Measurements from ENCODE around the gene GMCL1. TPM values are rescaled to one million over a fixed set of nuclear protein-coding genes. Genes with fewer than 3 reads are reported as not detected.

GMCL1 gene
- total RNA-seq, 1 experiment from 2014 or later = 13.2 TPM

- no peak for DNase-seq (ENCODE audit: low read depth, low spot score)
- no TSS peak for BruUV-seq (replicated peaks)
- H3K4me1 ChIP-seq (ENCODE audit: control insufficient read depth, insufficient read depth, low read length) = peaks cover 8% of the 10 kb centered on the region; the same call in 1 of the 2 replicates
- no peaks in the 10 kb centered on the region for H3K9me3 ChIP-seq (ENCODE audit: control insufficient read depth, insufficient read depth, low read depth, low read length)
- no peak overlapping the region for H3K27ac ChIP-seq (ENCODE audit: low read length)
- ChIA-PET CTCF (no interaction called here), POLR2A (no interaction called here)
- H3K27me3 ChIP-seq (ENCODE audit: control insufficient read depth, insufficient read depth, low read length) = no peaks in the 10 kb centered on the region
- no peaks in the 10 kb centered on the region; the same call in none of the 2 replicates for H3K36me3 ChIP-seq (ENCODE audit: control insufficient read depth, insufficient read depth, low read length)
- H3K4me3 ChIP-seq (ENCODE audit: low read depth in 2 of 2, low read length in 2 of 2) = no peak overlapping the region
- in situ Hi-C loops (cut with HindIII; ENCODE audit: low pct_unique_long_range_greater_than_20kb, low sequenced_read_pairs) = no loop called here
- intact Hi-C loops (cut with micrococcal nuclease; ENCODE audit: unreplicated experiment) = no loop called here
- TF ChIP-seq TCF7L2 (IDR thresholded peaks at IDR 0.05; ENCODE audit: low read depth, low read length) = no peak
- TF ChIP-seq REST (IDR thresholded peaks at IDR 0.05; ENCODE audit: insufficient read depth in 1 of 2, low read depth in 2 of 2, low read length in 1 of 2) = no peak
- TF ChIP-seq SIN3A (IDR thresholded peaks at IDR 0.05; ENCODE audit: borderline replicate concordance, insufficient read depth, low read depth, low read length) = no peak
- ATAC-seq = no peak
These were observed 32.2 kb upstream of the GMCL1 start for GRCh38 chr2:69797235-69797634.

DNA sequence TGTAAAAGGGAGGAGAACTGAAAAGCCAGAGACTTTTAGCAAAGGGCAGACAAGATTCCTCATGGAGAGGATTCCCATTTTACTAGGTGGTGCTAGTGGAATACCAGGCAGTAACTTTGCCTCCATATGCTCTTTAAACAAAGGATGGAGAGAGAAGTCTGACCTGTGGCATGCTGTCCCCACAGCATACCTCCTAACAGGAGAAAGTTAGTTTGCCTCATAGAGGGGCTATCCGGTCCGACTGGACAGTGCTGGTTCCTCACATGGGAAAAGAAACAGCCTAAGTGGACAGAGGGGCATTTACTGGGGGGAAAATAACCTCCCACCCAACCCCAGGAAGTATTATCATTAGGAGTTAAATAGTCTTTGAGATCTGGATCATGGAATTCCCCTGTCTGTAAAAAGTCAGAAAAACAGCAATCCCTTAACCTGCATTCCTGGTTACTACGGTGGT lies 31.6 kb upstream of the GMCL1 start:
- POLR2A ChIA-PET = no interaction called here

More for the DNA sequence above, 31.6 kb upstream of the GMCL1 start:
- TF ChIP-seq, protein P1, sequence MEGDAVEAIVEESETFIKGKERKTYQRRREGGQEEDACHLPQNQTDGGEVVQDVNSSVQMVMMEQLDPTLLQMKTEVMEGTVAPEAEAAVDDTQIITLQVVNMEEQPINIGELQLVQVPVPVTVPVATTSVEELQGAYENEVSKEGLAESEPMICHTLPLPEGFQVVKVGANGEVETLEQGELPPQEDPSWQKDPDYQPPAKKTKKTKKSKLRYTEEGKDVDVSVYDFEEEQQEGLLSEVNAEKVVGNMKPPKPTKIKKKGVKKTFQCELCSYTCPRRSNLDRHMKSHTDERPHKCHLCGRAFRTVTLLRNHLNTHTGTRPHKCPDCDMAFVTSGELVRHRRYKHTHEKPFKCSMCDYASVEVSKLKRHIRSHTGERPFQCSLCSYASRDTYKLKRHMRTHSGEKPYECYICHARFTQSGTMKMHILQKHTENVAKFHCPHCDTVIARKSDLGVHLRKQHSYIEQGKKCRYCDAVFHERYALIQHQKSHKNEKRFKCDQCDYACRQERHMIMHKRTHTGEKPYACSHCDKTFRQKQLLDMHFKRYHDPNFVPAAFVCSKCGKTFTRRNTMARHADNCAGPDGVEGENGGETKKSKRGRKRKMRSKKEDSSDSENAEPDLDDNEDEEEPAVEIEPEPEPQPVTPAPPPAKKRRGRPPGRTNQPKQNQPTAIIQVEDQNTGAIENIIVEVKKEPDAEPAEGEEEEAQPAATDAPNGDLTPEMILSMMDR (IDR thresholded peaks at IDR 0.05) = no peak
- TF ChIP-seq REST (IDR thresholded peaks at IDR 0.05; ENCODE audit: insufficient read depth in 1 of 2, low read depth in 2 of 2, low read length in 1 of 2) = no peak
- TF ChIP-seq SIN3A (IDR thresholded peaks at IDR 0.05; ENCODE audit: borderline replicate concordance, insufficient read depth, low read depth, low read length) = no peak
- no peak for TF ChIP-seq TCF7L2 (IDR thresholded peaks at IDR 0.05; ENCODE audit: low read depth, low read length)
- no peak for TF ChIP-seq POLR2AphosphoS5 (IDR thresholded peaks at IDR 0.05; ENCODE audit: low read depth, low read length)
- CTCF ChIA-PET = no interaction called here
- Histone ChIP-seq H3K4me1 (ENCODE audit: control insufficient read depth, insufficient read depth, low read length) (peaks cover 8% of the 10 kb centered on the region; the same call in 1 of the 2 replicates), H3K36me3 (ENCODE audit: control insufficient read depth, insufficient read depth, low read length) (no peaks in the 10 kb centered on the region; the same call in 1 of the 2 replicates), H3K27me3 (ENCODE audit: control insufficient read depth, insufficient read depth, low read length) (no peaks in the 10 kb centered on the region), H3K9me3 (ENCODE audit: control insufficient read depth, insufficient read depth, low read depth, low read length) (no peaks in the 10 kb centered on the region), H3K27ac (ENCODE audit: low read length) (no peak overlapping the region), H3K4me3 (ENCODE audit: low read depth in 2 of 2, low read length in 2 of 2) (no peak overlapping the region)
- 0 out of 2 replicates have a peak, but pooled peaks have one; percentile 25 for ATAC-seq
- BruUV-seq (replicated peaks) = TSS peak; percentile 5
- intact Hi-C loops (cut with micrococcal nuclease; ENCODE audit: unreplicated experiment) (no loop called here), in situ Hi-C loops (cut with HindIII; ENCODE audit: low pct_unique_long_range_greater_than_20kb, low sequenced_read_pairs) (no loop called here)
- DNase-seq (ENCODE audit: low read depth, low spot score) = no peak

All from Panc1 (cell line).